Choroid plexus epithelial cell (primary cell): Measurements from ENCODE around the gene MED20.
A peak's percentile ranks its signal among the peaks of the same experiment; 100 is the strongest.

Experiments used
- DNase-seq: peaks from one replicate; pipeline ENCODE4 v3.0.0-alpha.2; 2010; ENCODE audit warnings: low read depth
- H3K4me3 ChIP-seq: 2 replicates; pipeline ENCODE4 v1.5.1; 2011; ENCODE audit warnings: low read depth, mild to moderate bottlenecking, control low read depth, low read length, moderate library complexity
- CTCF ChIP-seq: conservative IDR thresholded peaks from 2 replicates; pipeline ENCODE4 v1.5.1; 2011; ENCODE audit warnings: low read depth, mild to moderate bottlenecking, control low read depth, inconsistent platforms, low read length, moderate library complexity

Gene MED20

DNA sequence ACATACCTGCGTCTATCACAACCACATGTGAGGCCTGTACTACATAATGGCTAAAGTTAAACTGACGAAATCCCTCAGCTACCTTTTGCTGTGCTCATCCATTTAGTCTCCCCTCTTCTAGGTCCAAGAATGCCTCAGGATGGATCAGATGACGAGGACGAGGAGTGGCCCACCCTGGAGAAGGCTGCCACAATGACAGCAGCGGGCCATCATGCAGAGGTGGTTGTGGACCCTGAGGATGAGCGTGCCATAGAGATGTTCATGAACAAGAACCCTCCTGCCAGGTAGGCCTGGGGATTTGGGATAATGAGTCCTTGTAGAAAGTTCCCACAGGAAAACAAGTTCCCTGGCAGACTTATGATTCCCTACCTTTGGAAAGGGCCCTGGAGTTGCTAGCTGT lies 6.3 kb upstream of the MED20 start:
- DNase-seq, result no peak
- no peak for TF ChIP-seq CTCF

GRCh38 chr6:41922154-41922553 lies 1.2 kb upstream of the MED20 start:
- DNase-seq, result peak; percentile 42
- TF ChIP-seq CTCF, result no peak
- peak overlapping the region; percentile 94 for H3K4me3 ChIP-seq

More for the DNA sequence above, 6.3 kb upstream of the MED20 start:
- H3K4me3 ChIP-seq, result no peak overlapping the region

DNA sequence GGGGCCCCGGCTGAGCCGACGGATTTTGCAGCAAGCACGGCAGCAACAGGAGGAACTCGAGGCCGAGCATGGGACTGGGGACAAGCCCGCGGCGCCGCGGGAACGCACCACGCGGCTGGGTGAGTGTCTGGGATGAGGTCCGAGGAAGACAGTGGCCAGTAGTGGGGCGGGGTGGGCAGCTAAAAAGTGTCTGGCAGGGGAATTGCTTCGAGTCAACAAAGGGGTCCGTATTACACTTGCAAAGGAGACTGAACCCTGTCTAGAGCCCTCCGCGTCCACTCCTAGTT lies 716 bp upstream of the MED20 start:
- peak overlapping the region; percentile 94 for H3K4me3 ChIP-seq
- no peak for DNase-seq
- no peak for TF ChIP-seq CTCF

GRCh38 chr6:41917528-41917927 lies 3.4 kb downstream of the MED20 start:
- peak; percentile 96 for DNase-seq
- TF ChIP-seq CTCF, result no peak
- H3K4me3 ChIP-seq, result no peak overlapping the region

GRCh38 chr6:41914869-41915530 lies 5.9 kb downstream of the MED20 start:
- DNase-seq, result no peak
- no peak overlapping the region for H3K4me3 ChIP-seq
- TF ChIP-seq CTCF, result no peak

GRCh38 chr6:41914343-41914742 lies 6.6 kb downstream of the MED20 start:
- no peak overlapping the region for H3K4me3 ChIP-seq
- TF ChIP-seq CTCF, result no peak
- no peak for DNase-seq

DNA sequence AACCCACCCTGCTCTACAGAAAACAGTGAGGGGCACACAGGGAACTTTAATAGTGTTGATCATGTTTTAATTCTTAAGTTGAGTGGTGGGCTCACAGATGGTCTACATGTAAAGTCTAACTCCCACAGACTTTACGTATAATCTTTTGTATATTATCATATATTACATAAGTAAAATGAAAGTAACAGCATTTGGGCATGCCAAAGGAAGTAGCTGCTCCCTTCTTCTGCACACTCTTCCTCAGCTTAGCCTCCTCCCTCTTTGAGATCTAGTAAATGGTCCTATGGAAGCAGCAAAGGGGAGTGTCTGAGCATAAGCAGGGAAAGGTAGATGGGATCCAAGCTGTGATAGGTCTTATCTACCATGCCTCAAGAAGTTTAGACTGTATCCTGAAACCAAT lies 11.2 kb downstream of the MED20 start:
- TF ChIP-seq CTCF, result no peak
- DNase-seq, result no peak
- no peak overlapping the region for H3K4me3 ChIP-seq
